Measurements from ENCODE around the gene NDUFA13. TPM values are rescaled to one million over a fixed set of nuclear protein-coding genes. Genes with fewer than 3 reads are reported as not detected.

NDUFA13 gene
- total RNA-seq, 1 donor from 2014 or later = 12.7 TPM

- Histone ChIP-seq H3K27me3 (no peaks in the 10 kb centered on the region), H3K27ac (no peak within 1 kb of the TSS), H3K9me3 (no peaks in the 10 kb centered on the region), H3K36me3 (peaks cover 27 to 31% of the 10 kb centered on the region in 2 donors), H3K4me1 (peaks cover 0 to 2% of the 10 kb centered on the region in 2 donors), H3K4me3 (no peak within 1 kb of the TSS)
- TF ChIP-seq CTCF (IDR thresholded peaks at IDR 0.05) = no peak
- intact Hi-C loops (cut with DNase I) = no loop called here
- DNase-seq (ENCODE audit: low spot score in 2 of 2) = no peak
Observed at GRCh38 chr19:19528721-19529490, 12.9 kb downstream of the NDUFA13 start, which contains the start of gene YJEFN3. Gene YJEFN3, plus strand, starts transcription at chr19:19528911. Its CDS starts 22 bp downstream, at chr19:19528933.

- peaks cover 21 to 27% of the 10 kb centered on the region in 2 donors for H3K36me3 ChIP-seq
- H3K9me3 ChIP-seq = no peaks in the 10 kb centered on the region
- H3K4me1 ChIP-seq = peaks cover 0 to 2% of the 10 kb centered on the region in 2 donors
- intact Hi-C loops (cut with DNase I) = loop anchor here (5.0 kb wide), 1 partner anchor 747 kb away; no protein-coding TSS in a partner anchor
- no peaks in the 10 kb centered on the region for H3K27me3 ChIP-seq
- DNase-seq (ENCODE audit: low spot score in 2 of 2) = no peak
- H3K27ac ChIP-seq = no peak overlapping the region
- H3K4me3 ChIP-seq = no peak overlapping the region
- no peak for TF ChIP-seq CTCF (IDR thresholded peaks at IDR 0.05)
Observed at GRCh38 chr19:19529783-19530422, 13.9 kb downstream of the NDUFA13 start.

GRCh38 chr19:19530423-19530804, 14.4 kb downstream of the NDUFA13 start:
- Histone ChIP-seq H3K27ac (no peak overlapping the region), H3K36me3 (peaks cover 20 to 27% of the 10 kb centered on the region in 2 donors), H3K27me3 (no peaks in the 10 kb centered on the region), H3K4me1 (peaks cover 0 to 2% of the 10 kb centered on the region in 2 donors), H3K4me3 (no peak overlapping the region), H3K9me3 (no peaks in the 10 kb centered on the region)
- DNase-seq (ENCODE audit: low spot score in 2 of 2) = no peak
- intact Hi-C loops (cut with DNase I) = loop anchor here (5.0 kb wide), 1 partner anchor 747 kb away; no protein-coding TSS in a partner anchor
- no peak for TF ChIP-seq CTCF (IDR thresholded peaks at IDR 0.05)

- no peak for DNase-seq (ENCODE audit: low spot score in 2 of 2)
- Histone ChIP-seq H3K4me3 (no peak overlapping the region), H3K36me3 (peaks cover 21 to 26% of the 10 kb centered on the region in 2 donors), H3K27me3 (no peaks in the 10 kb centered on the region), H3K27ac (no peak overlapping the region), H3K4me1 (peaks cover 0 to 2% of the 10 kb centered on the region in 2 donors), H3K9me3 (no peaks in the 10 kb centered on the region)
- TF ChIP-seq CTCF (IDR thresholded peaks at IDR 0.05) = no peak
- intact Hi-C loops (cut with DNase I) = loop anchor here (5.0 kb wide), 1 partner anchor 746 kb away; no protein-coding TSS in a partner anchor
Observed at GRCh38 chr19:19530889-19531288, 14.9 kb downstream of the NDUFA13 start.

- H3K4me3 ChIP-seq = peak overlapping the region in 1 of 2 donors; percentile 24
- peaks cover 0 to 2% of the 10 kb centered on the region in 2 donors for H3K4me1 ChIP-seq
- no peaks in the 10 kb centered on the region for H3K9me3 ChIP-seq
- DNase-seq (ENCODE audit: low spot score in 2 of 2) = peak in 1 of 2 donors; percentile 90
- peak; percentile 91 to 99 (median 97) for TF ChIP-seq CTCF (IDR thresholded peaks at IDR 0.05)
- peaks cover 13 to 14% of the 10 kb centered on the region in 2 donors for H3K36me3 ChIP-seq
- no peaks in the 10 kb centered on the region for H3K27me3 ChIP-seq
- no peak overlapping the region for H3K27ac ChIP-seq
- intact Hi-C loops (cut with DNase I) = loop anchor here (1.0 to 5.0 kb wide), 3 partner anchors 111 to 745 kb away; partner anchors contain the start of gene GMIP
Observed at GRCh38 chr19:19531951-19532805, 16.2 kb downstream of the NDUFA13 start.
